ENCODE data around the gene CKS1B. TPM values are rescaled to one million over a fixed set of nuclear protein-coding genes. Genes with fewer than 3 reads are reported as not detected.
A peak's percentile ranks its signal among the peaks of the same experiment; 100 is the strongest.

CKS1B gene
- total RNA-seq, 1 experiment from 2014 or later, result 295 TPM

DNA sequence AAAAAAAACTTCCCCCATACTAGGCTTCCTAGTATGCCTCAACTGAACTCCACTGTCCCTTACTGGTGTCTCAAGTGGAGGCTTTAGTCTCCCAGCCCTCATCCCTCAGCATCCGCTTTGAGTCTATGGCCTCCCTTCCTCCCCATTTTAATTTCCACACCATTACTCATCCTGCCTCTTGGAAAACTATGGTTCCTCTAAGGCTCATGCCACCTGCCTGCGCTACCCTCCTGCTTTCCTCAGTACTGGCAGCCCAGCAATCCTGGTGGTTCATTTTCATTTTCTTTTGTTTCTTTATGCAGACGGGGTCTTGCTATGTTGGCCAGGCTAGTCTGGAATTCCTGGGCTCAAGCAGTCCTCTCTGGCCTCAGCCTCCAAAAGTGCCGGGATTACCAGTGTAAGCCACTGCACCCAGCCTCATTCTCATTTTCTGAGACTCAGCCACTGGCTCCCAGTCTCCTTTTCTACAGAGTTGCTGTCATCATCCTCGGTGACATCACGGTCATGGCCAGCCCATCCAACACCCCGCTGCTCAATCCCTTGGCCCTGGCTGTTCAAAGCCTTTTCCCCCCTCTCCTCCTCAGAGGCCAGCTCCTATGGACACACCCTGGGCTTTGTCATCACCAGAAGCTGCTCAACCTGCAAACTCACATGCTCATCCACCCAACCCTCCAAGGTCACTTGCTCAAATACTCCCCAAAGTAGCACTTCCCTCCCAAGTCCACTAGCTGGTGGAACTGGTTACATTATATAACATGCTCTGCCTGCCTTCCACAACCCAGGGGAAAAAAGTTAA, 35.7 kb upstream of the CKS1B start:
- intact Hi-C loops (cut with micrococcal nuclease; ENCODE audit: unreplicated experiment), result loop anchor here (5.0 kb wide), 1 partner anchor 67 kb away; the partner anchor contains the start of gene KCNN3
- H3K4me3 ChIP-seq (ENCODE audit: low read depth, low read length, poor library complexity, severe bottlenecking), result no peak overlapping the region
- no peak for DNase-seq (ENCODE audit: low spot score)
- BruUV-seq (replicated peaks), result no TSS peak
- H3K4me1 ChIP-seq (ENCODE audit: insufficient read depth, low read length, poor library complexity, severe bottlenecking), result peaks cover 57% of the 10 kb centered on the region
- no peaks in the 10 kb centered on the region for H3K9me3 ChIP-seq (ENCODE audit: low read depth, low read length, poor library complexity, severe bottlenecking)
- no peak overlapping the region for H3K27ac ChIP-seq (ENCODE audit: low read depth, low read length, poor library complexity, severe bottlenecking)
- no peak for TF ChIP-seq EZH2 (IDR thresholded peaks at IDR 0.05; ENCODE audit: borderline replicate concordance, low read depth, low read length, poor library complexity, severe bottlenecking)
- TF ChIP-seq, protein P1, sequence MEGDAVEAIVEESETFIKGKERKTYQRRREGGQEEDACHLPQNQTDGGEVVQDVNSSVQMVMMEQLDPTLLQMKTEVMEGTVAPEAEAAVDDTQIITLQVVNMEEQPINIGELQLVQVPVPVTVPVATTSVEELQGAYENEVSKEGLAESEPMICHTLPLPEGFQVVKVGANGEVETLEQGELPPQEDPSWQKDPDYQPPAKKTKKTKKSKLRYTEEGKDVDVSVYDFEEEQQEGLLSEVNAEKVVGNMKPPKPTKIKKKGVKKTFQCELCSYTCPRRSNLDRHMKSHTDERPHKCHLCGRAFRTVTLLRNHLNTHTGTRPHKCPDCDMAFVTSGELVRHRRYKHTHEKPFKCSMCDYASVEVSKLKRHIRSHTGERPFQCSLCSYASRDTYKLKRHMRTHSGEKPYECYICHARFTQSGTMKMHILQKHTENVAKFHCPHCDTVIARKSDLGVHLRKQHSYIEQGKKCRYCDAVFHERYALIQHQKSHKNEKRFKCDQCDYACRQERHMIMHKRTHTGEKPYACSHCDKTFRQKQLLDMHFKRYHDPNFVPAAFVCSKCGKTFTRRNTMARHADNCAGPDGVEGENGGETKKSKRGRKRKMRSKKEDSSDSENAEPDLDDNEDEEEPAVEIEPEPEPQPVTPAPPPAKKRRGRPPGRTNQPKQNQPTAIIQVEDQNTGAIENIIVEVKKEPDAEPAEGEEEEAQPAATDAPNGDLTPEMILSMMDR (conservative IDR thresholded peaks at IDR 0.05; ENCODE audit: low read depth, low read length), result no peak
- CTCF ChIA-PET, result interaction anchor here (0.8 kb wide), 1 partner anchor 64 kb away, joined by 3 read pairs; no protein-coding TSS in a partner anchor
- POLR2A ChIA-PET (ENCODE audit: low non-redundant PET), result no interaction called here
- no peaks in the 10 kb centered on the region for H3K36me3 ChIP-seq (ENCODE audit: insufficient read depth, low read length, poor library complexity, severe bottlenecking)
- H3K27me3 ChIP-seq (replicated peaks; ENCODE audit: insufficient read depth, low read depth, low read length, poor library complexity), result no peaks in the 10 kb centered on the region

DNA sequence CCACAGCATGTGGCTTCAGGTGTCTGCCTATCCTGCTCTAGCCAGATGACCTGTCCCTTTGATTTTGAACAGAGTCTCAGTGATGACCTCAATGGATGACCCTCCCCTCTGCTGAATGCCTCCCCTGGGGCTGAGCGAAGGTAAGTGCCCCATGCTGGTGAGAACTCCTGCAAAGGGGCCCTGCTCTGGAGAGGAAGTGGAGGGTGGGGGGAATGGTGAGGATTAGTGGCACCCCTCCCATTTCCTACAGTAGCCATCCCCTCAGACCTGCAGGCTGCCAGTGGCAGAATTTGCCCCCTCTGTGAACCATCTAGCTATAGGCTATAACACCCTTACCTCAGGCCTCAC, 34.3 kb upstream of the CKS1B start:
- H3K27me3 ChIP-seq (replicated peaks; ENCODE audit: insufficient read depth, low read depth, low read length, poor library complexity), result no peaks in the 10 kb centered on the region
- peak overlapping the region; percentile 2 for H3K4me3 ChIP-seq (ENCODE audit: low read depth, low read length, poor library complexity, severe bottlenecking)
- intact Hi-C loops (cut with micrococcal nuclease; ENCODE audit: unreplicated experiment), result no loop called here
- ChIA-PET CTCF (interaction anchor here (1.3 kb wide), 1 partner anchor 381 kb away, joined by 4 read pairs; no protein-coding TSS in a partner anchor), POLR2A (ENCODE audit: low non-redundant PET) (no interaction called here)
- H3K27ac ChIP-seq (ENCODE audit: low read depth, low read length, poor library complexity, severe bottlenecking), result peak overlapping the region; percentile 53
- H3K9me3 ChIP-seq (ENCODE audit: low read depth, low read length, poor library complexity, severe bottlenecking), result no peaks in the 10 kb centered on the region
- no peak for TF ChIP-seq EZH2 (IDR thresholded peaks at IDR 0.05; ENCODE audit: borderline replicate concordance, low read depth, low read length, poor library complexity, severe bottlenecking)
- TF ChIP-seq, protein P1 (conservative IDR thresholded peaks at IDR 0.05; ENCODE audit: low read depth, low read length), result no peak
- no peak for DNase-seq (ENCODE audit: low spot score)
- H3K36me3 ChIP-seq (ENCODE audit: insufficient read depth, low read length, poor library complexity, severe bottlenecking), result no peaks in the 10 kb centered on the region
- H3K4me1 ChIP-seq (ENCODE audit: insufficient read depth, low read length, poor library complexity, severe bottlenecking), result peaks cover 57% of the 10 kb centered on the region
- BruUV-seq (replicated peaks), result no TSS peak

DNA sequence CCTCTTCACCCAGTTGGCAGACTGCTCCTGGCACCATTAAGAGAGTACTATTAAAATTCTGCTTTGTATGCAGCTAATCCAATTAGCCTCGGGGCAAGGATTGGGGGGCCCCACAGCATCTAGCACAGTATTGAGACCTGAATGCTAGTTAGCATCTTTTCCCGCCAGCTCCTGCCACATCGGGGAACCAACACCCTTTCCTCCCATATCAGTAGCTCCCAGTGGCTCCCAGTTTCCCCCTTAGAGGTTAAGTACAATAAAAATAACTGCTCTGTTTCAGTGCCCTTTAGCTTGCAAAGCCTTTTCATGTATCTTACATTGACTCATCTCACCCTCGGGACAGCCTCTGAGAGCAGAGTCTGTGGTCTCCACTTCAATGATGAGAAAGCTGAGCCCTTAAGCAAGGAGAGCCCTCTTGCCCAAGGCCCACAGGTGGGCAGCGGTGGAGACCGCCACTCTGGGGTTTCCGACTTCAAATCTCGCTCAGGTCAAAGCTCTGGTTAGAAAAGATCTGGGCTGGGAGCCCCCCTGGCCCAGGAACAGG, 33.8 kb upstream of the CKS1B start:
- Histone ChIP-seq H3K36me3 (ENCODE audit: insufficient read depth, low read length, poor library complexity, severe bottlenecking) (no peaks in the 10 kb centered on the region), H3K4me1 (ENCODE audit: insufficient read depth, low read length, poor library complexity, severe bottlenecking) (peaks cover 52% of the 10 kb centered on the region), H3K27me3 (replicated peaks; ENCODE audit: insufficient read depth, low read depth, low read length, poor library complexity) (no peaks in the 10 kb centered on the region), H3K4me3 (ENCODE audit: low read depth, low read length, poor library complexity, severe bottlenecking) (no peak overlapping the region), H3K9me3 (ENCODE audit: low read depth, low read length, poor library complexity, severe bottlenecking) (no peaks in the 10 kb centered on the region), H3K27ac (ENCODE audit: low read depth, low read length, poor library complexity, severe bottlenecking) (peak overlapping the region; percentile 53)
- CTCF ChIA-PET, result interaction anchor here (0.6 to 1.3 kb wide), 3 partner anchors 14 to 381 kb away, joined by 3 to 7 read pairs (median 4); no protein-coding TSS in a partner anchor
- intact Hi-C loops (cut with micrococcal nuclease; ENCODE audit: unreplicated experiment), result no loop called here
- POLR2A ChIA-PET (ENCODE audit: low non-redundant PET), result no interaction called here
- no peak for TF ChIP-seq EZH2 (IDR thresholded peaks at IDR 0.05; ENCODE audit: borderline replicate concordance, low read depth, low read length, poor library complexity, severe bottlenecking)
- TF ChIP-seq, protein P1 (conservative IDR thresholded peaks at IDR 0.05; ENCODE audit: low read depth, low read length), result no peak
- BruUV-seq (replicated peaks), result no TSS peak
- peak; percentile 88 for DNase-seq (ENCODE audit: low spot score)
